Measurements from ENCODE around the gene RAD51B. TPM values are rescaled to one million over a fixed set of nuclear protein-coding genes. Genes with fewer than 3 reads are reported as not detected.

The RAD51B gene
- 10 to 100 TPM in 2 of 4 donors, 1 to 10 TPM in 2; 8.9 to 30.3 (median 10.4) TPM for total RNA-seq

DNA sequence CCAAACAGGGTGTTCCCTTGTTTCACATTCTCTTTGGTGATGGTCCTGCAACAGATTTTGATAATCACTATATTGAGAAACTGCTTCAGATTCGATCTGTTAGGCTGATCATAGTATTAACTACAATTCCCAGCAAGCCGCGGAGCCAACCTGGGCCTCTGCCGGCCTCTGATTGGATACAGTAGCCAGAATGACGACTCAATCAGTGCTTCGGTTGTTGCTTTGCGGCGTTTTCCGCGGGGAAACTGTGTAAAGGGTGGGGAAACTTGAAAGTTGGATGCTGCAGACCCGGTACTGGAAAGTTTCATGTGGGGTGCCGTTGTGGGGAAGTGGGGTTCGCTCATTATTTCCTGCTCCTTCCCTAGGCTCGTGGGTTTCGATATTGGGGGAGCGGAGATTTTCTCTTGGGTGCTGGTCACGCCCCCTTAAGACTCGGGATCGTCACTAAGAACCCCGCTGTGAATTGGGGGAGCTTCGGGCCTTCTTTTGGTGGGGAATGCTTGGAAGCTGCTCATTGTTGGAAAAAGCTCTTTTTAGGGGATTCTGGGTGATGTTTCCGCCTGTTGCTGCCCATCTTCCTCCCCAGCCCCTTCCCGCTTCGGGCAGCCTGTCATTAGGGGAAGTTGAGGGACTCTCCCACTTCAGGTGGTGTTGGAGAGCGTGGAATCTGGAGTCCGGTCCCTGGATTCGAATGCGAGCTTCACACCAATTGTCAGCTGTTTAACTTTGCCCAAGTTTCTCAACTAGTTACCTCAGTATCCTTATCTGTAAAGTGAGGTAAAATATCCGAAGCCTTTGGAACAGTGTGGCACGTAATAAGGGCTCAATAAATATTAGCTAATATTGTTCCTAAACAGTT lies at the start of gene RAD51B:
TSS of gene RAD51B (plus strand) at position 217 of the 859 bp plus-strand sequence.
- TF ChIP-seq, protein P1, sequence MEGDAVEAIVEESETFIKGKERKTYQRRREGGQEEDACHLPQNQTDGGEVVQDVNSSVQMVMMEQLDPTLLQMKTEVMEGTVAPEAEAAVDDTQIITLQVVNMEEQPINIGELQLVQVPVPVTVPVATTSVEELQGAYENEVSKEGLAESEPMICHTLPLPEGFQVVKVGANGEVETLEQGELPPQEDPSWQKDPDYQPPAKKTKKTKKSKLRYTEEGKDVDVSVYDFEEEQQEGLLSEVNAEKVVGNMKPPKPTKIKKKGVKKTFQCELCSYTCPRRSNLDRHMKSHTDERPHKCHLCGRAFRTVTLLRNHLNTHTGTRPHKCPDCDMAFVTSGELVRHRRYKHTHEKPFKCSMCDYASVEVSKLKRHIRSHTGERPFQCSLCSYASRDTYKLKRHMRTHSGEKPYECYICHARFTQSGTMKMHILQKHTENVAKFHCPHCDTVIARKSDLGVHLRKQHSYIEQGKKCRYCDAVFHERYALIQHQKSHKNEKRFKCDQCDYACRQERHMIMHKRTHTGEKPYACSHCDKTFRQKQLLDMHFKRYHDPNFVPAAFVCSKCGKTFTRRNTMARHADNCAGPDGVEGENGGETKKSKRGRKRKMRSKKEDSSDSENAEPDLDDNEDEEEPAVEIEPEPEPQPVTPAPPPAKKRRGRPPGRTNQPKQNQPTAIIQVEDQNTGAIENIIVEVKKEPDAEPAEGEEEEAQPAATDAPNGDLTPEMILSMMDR (IDR thresholded peaks at IDR 0.05) = no peak
- ATAC-seq (ENCODE audit: low FRiP score) (peak; percentile 63), DNase-seq (ENCODE audit: low spot score) (peak; percentile 78)

DNA sequence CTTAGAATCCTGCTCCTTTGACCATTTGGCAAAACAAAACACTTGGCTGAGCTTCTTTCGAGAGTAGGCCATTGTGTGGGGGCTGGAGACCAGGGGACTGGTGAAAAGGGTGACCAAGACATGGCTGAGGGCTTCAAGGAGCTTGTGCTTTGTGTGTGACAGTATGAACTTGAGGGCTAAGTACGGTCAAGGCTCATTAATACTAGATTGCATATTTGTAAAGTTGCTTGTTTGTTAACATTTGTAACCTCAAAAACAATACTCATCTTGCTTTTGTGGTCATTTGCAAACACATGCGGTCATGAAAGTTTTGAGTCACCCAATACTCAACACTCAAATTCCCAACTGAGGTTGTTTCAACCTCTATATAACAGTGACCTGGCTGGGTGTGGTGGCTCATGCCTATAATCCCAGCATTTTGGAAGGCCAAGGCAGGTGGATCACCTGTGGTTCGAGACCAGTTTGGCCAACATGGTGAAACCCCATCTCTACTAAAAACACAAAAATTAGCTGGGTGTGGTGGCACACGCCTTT lies 45.7 kb upstream of the RAD51B start:
- ATAC-seq (ENCODE audit: low FRiP score) = no peak
- TF ChIP-seq, protein P1 (IDR thresholded peaks at IDR 0.05) = no peak
- DNase-seq (ENCODE audit: low spot score) = no peak

DNA sequence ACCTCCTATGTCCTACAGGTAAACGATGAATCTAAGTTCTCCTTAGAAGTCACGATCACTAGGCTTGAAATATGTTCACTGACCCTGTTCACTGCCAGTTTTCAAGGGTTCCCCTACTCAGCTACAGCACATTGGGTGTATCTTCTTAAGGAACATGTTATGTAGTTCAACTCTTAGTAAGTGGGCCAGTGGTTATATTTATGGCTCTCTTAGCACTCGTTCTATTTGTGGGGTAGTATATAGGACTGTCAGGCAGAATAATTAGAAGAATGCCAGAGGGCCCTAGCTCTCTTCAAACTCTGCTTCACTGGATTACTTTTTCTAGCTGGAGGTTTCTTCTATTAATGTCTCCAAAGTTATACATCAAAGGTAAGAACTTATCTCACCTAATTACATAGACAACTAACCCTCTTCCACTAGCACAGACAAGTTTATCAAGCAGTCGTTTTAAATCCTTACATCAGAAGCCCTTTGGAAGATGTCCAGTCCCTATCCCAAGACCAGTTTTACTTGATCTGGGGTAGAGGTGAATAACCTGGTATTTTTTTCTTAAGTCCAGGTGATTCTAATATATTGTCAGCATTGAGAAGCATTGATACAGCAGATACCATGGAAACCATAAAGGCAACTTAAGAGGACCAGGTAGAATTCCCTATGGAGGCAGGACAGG lies 42.8 kb upstream of the RAD51B start:
- ATAC-seq (ENCODE audit: low FRiP score) (no peak), DNase-seq (ENCODE audit: low spot score) (no peak)
- TF ChIP-seq, protein P1 (IDR thresholded peaks at IDR 0.05) = no peak

DNA sequence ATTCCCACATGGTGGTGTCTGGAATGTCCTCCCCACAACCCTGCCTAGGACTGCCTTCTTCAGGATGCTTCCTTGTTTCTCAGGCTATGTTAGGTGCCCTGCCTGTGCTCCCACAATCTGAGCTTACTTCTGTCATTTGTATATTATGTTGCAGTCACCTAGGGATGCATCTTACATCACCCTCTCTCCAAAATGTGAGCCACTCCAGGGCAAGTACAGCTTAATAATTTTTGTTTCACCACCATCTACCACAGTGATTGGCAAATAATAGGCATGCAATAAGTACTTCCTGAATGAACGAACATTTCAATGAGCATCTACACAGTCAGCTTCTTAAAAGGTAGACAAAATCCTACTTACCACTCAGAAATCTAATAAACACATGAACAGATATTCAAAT lies 40.8 kb upstream of the RAD51B start:
- DNase-seq (ENCODE audit: low spot score) = no peak
- no peak for ATAC-seq (ENCODE audit: low FRiP score)
- TF ChIP-seq, protein P1 (IDR thresholded peaks at IDR 0.05) = no peak

DNA sequence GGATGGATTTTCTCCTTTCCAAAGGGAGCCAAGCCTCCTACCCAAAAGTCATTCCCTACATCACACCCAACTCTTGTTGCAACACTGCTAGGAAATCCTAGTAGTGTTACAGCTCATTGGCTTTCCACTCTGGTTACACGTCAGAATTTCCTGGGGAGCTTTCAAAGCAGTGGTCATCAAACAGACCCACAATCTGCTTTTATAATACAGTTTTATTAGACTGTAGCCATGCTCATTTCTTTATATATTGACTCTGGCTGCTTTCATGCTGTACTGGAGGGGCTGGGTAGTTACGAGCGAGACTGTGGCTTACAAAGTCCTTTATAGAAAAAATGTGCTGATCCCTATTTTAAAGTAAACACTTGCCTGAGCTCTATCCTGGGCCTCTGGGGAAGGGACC lies 37.5 kb upstream of the RAD51B start:
- TF ChIP-seq, protein P1 (IDR thresholded peaks at IDR 0.05) = no peak
- ATAC-seq (ENCODE audit: low FRiP score) (no peak), DNase-seq (ENCODE audit: low spot score) (no peak)

DNA sequence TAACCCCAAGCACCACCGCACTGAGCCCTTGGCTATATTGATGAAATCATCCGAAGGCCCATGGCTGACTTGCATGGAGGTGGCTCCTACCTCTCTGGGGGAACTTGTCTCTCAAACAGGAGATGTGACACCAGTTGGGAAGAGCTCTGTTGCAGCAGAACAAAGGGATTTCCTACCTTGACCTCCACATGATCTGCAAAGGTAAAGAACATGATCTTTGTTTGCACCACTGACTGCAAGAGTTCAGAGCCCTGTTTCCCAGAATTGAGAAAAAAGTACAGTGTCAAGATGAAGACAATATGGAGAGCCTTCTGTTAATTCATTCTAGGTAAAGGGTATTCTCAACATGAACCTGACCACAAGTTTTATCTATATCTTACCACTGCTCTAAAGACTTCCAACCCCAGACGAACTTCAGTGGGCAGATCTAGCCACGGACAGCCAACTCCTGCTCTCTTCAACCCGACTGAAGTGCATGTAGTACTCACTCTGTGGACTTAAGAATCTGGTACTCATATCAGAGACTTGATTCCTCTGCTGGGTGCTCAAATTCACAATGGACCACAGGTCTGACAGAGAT lies 35.2 kb upstream of the RAD51B start:
- DNase-seq (ENCODE audit: low spot score) (no peak), ATAC-seq (ENCODE audit: low FRiP score) (no peak)
- TF ChIP-seq, protein P1 (IDR thresholded peaks at IDR 0.05) = no peak

All from omental fat pad (tissue), 4 donors.